HFFc6 (cell line): ENCODE measurements around the gene ST6GALNAC4. TPM values are rescaled to one million over a fixed set of nuclear protein-coding genes. Genes with fewer than 3 reads are reported as not detected.

Experiments
- DNase-seq: peaks from one replicate; pipeline ENCODE4 v3.0.0-alpha.2; 2018
- H3K27ac Mint-ChIP-seq: 2 replicates; pipeline ENCODE4 v1.8.0; 2020; ENCODE audit warnings: mild to moderate bottlenecking, mixed read lengths
- H3K27me3 Mint-ChIP-seq: 2 replicates; pipeline ENCODE4 v1.8.0; 2021; ENCODE audit warnings: mild to moderate bottlenecking, moderate library complexity, mixed read lengths; ENCODE audit not compliant: insufficient read depth
- H3K36me3 Mint-ChIP-seq: 2 replicates; pipeline ENCODE4 v1.8.0; 2021; ENCODE audit warnings: low read depth, mixed read lengths
- H3K4me1 Mint-ChIP-seq: 2 replicates; pipeline ENCODE4 v1.8.0; 2020; ENCODE audit warnings: low read depth, mixed read lengths
- H3K4me3 Mint-ChIP-seq: 2 replicates; pipeline ENCODE4 v1.8.0; 2020; ENCODE audit warnings: mild to moderate bottlenecking, moderate library complexity, mixed read lengths
- H3K9me3 Mint-ChIP-seq: 2 replicates; pipeline ENCODE4 v1.8.0; 2020; ENCODE audit warnings: mild to moderate bottlenecking, mixed read lengths
- CTCF ChIP-seq: fragments of 200-600 bp; sonication (generic); IDR thresholded peaks from 2 replicates; pipeline ENCODE4 v1.5.0; 2021; ENCODE audit warnings: antibody characterized with exemption, mild to moderate bottlenecking
- total RNA-seq, 6 experiments: library from RNA; stranded (reverse); fragmentation: NEBNext Ultra II Directional; extraction: Animal tissue kit (Norgen Biotek cat#: 25700); gene quantifications; 2 replicates in 1 of 6; 3 replicates in 5 of 6; pipeline ENCODE4 v1.2.3, GENCODE V29; 2021

Gene ST6GALNAC4
- total RNA-seq, 6 experiments from 2014 or later: 22.9 to 33.4 (median 27.7) TPM

GRCh38 chr9:127897193-127897692, 19.6 kb downstream of the ST6GALNAC4 start:
- Mint-ChIP-seq H3K27me3 (no peaks in the 10 kb centered on the region; the same call in 1 of the 2 replicates), H3K36me3 (peaks cover 47% of the 10 kb centered on the region), H3K9me3 (peaks cover 33% of the 10 kb centered on the region), H3K27ac (peak overlapping the region; percentile 21; the same call in 1 of the 2 replicates), H3K4me3 (peak overlapping the region; percentile 26; the same call in 1 of the 2 replicates), H3K4me1 (peaks cover 12% of the 10 kb centered on the region)
- peak; percentile 35 for DNase-seq
- no peak for TF ChIP-seq CTCF

- Mint-ChIP-seq H3K4me3 (no peak overlapping the region), H3K36me3 (peaks cover 53% of the 10 kb centered on the region), H3K27ac (no peak overlapping the region), H3K27me3 (no peaks in the 10 kb centered on the region; the same call in 1 of the 2 replicates), H3K4me1 (peaks cover 12% of the 10 kb centered on the region), H3K9me3 (peaks cover 34% of the 10 kb centered on the region)
- DNase-seq: no peak
- no peak for TF ChIP-seq CTCF
These were observed 20.2 kb downstream of the ST6GALNAC4 start for GRCh38 chr9:127896395-127897192.

GRCh38 chr9:127895811-127896210, 21.0 kb downstream of the ST6GALNAC4 start:
- no peak overlapping the region for H3K27ac Mint-ChIP-seq
- H3K9me3 Mint-ChIP-seq: peaks cover 34% of the 10 kb centered on the region
- H3K36me3 Mint-ChIP-seq: peaks cover 61% of the 10 kb centered on the region
- no peak for TF ChIP-seq CTCF
- H3K4me1 Mint-ChIP-seq: peaks cover 7% of the 10 kb centered on the region
- peaks cover 1% of the 10 kb centered on the region for H3K27me3 Mint-ChIP-seq
- H3K4me3 Mint-ChIP-seq: no peak overlapping the region
- no peak for DNase-seq

GRCh38 chr9:127893392-127893791, 23.4 kb downstream of the ST6GALNAC4 start:
- H3K27me3 Mint-ChIP-seq: peaks cover 2% of the 10 kb centered on the region
- H3K9me3 Mint-ChIP-seq: peaks cover 34% of the 10 kb centered on the region
- DNase-seq: no peak
- TF ChIP-seq CTCF: no peak
- H3K27ac Mint-ChIP-seq: no peak overlapping the region
- H3K4me1 Mint-ChIP-seq: peaks cover 3% of the 10 kb centered on the region
- H3K36me3 Mint-ChIP-seq: peaks cover 61% of the 10 kb centered on the region
- no peak overlapping the region for H3K4me3 Mint-ChIP-seq

GRCh38 chr9:127892831-127893230, 24.0 kb downstream of the ST6GALNAC4 start:
- Mint-ChIP-seq H3K9me3 (peaks cover 34% of the 10 kb centered on the region), H3K27me3 (peaks cover 2% of the 10 kb centered on the region), H3K36me3 (peaks cover 61% of the 10 kb centered on the region), H3K4me3 (no peak overlapping the region), H3K4me1 (no peaks in the 10 kb centered on the region), H3K27ac (no peak overlapping the region)
- DNase-seq: no peak
- no peak for TF ChIP-seq CTCF
